Endothelial cell of umbilical vein (primary cell): ENCODE results near the gene ANP32A. TPM values are rescaled to one million over a fixed set of nuclear protein-coding genes. Genes with fewer than 3 reads are reported as not detected.

ENCODE experiments used
- BruUV-seq: library from RNA; stranded (reverse); fragments of 400-500 nt; replicated peaks from 2 replicates; lab custom pipeline; 2021; lab: Mats Ljungman, UMichigan
- CTCF ChIA-PET: fragments of 300-600, 350-600 bp; sonication (Branson Sonifier 250); formaldehyde crosslinking; loops from one replicate; lab custom pipeline; 2021; ENCODE audit warnings: antibody characterized with exemption, inconsistent platforms; lab: Charles Lee
- POLR2A ChIA-PET: fragments of 300-600, 350-600 bp; sonication (Branson Sonifier 250); formaldehyde crosslinking; loops from one replicate; lab custom pipeline; 2021; ENCODE audit warnings: antibody characterized with exemption, inconsistent platforms; lab: Charles Lee
- DNase-seq: peaks from one replicate; pipeline ENCODE4 v3.0.0-alpha.2; 2011; ENCODE audit warnings: low read depth, low spot score
- FAIRE-seq: peaks from 2 replicates; lab custom pipeline; 2011; peaks lifted over from hg19 to GRCh38; lab: Jason Lieb, UNC
- H2AFZ ChIP-seq: 2 replicates; pipeline ENCODE4 v1.6.0; 2012; ENCODE audit warnings: low read depth, low read length, control low read depth, inconsistent platforms
- H3K27ac ChIP-seq: 2 replicates; pipeline ENCODE4 v1.5.1; 2011; ENCODE audit warnings: low read depth, mild to moderate bottlenecking, control low read depth, low read length, moderate library complexity; ENCODE audit not compliant: insufficient read depth
- H3K27me3 ChIP-seq, 2 experiments: 2 replicates each; pipeline versions ENCODE4 v1.6.0 to v1.6.1; 2011; ENCODE audit warnings: low read length in 2 of 2, mixed read lengths in 1 of 2; ENCODE audit not compliant: control insufficient read depth in 2 of 2, insufficient read depth in 2 of 2
- H3K36me3 ChIP-seq, 2 experiments: 2 replicates in 1 of 2; 3 replicates in 1 of 2; pipeline ENCODE4 v1.5.1; 2011; ENCODE audit warnings: low read length in 2 of 2, mild to moderate bottlenecking in 1 of 2, moderate library complexity in 1 of 2; ENCODE audit not compliant: control insufficient read depth in 2 of 2, insufficient read depth in 2 of 2; ENCODE audit errors: extremely low read depth in 1 of 2
- H3K4me1 ChIP-seq: 3 replicates; pipeline ENCODE4 v1.5.1; 2011; ENCODE audit warnings: mild to moderate bottlenecking, low read length; ENCODE audit not compliant: control insufficient read depth, insufficient read depth; ENCODE audit errors: extremely low read depth
- H3K4me2 ChIP-seq: 2 replicates; pipeline ENCODE4 v1.6.1; 2011; ENCODE audit warnings: low read length, control low read depth, mixed read lengths; ENCODE audit not compliant: insufficient read depth
- H3K4me3 ChIP-seq, 3 experiments: fragments of 200-600 bp in 1 of 3; sonication (generic), shearing (Covaris generic) in 1 of 3; replicated peaks in 1 of 3; 2 replicates each; pipeline ENCODE4 v1.5.1; 2011 to 2016; ENCODE audit warnings: control low read depth in 3 of 3, low read length in 3 of 3, mild to moderate bottlenecking in 2 of 3, inconsistent platforms in 1 of 3, low read depth in 1 of 3, moderate library complexity in 1 of 3; ENCODE audit not compliant: insufficient read depth in 1 of 3
- H3K79me2 ChIP-seq: 2 replicates; pipeline ENCODE4 v1.6.0; 2012; ENCODE audit warnings: low read length, inconsistent platforms; ENCODE audit not compliant: control insufficient read depth, insufficient read depth
- H3K9ac ChIP-seq: replicated peaks from 2 replicates; pipeline ENCODE3; 2011; ENCODE audit warnings: low read length, control low read depth; ENCODE audit not compliant: insufficient read depth; ENCODE audit errors: extremely low read depth
- H3K9me1 ChIP-seq: replicated peaks from 3 replicates; pipeline ENCODE4 v1.6.0; 2011; ENCODE audit warnings: mild to moderate bottlenecking, low read length; ENCODE audit not compliant: control insufficient read depth, insufficient read depth; ENCODE audit errors: extremely low read depth
- H3K9me3 ChIP-seq: replicated peaks from 2 replicates; pipeline ENCODE4 v1.5.1; 2012; ENCODE audit warnings: low read length, inconsistent platforms; ENCODE audit not compliant: control insufficient read depth, insufficient read depth
- H4K20me1 ChIP-seq: replicated peaks from 2 replicates; pipeline ENCODE3; 2011; ENCODE audit warnings: mild to moderate bottlenecking, low read length; ENCODE audit not compliant: control insufficient read depth, insufficient read depth; ENCODE audit errors: extremely low read depth
- EZH2 ChIP-seq: IDR thresholded peaks from 2 replicates; pipeline ENCODE4 v1.6.1; 2012; ENCODE audit warnings: borderline replicate concordance, low read depth, mild to moderate bottlenecking, moderate library complexity, low read length, inconsistent platforms; ENCODE audit not compliant: severe bottlenecking
- FOS ChIP-seq: IDR thresholded peaks from 2 replicates; pipeline ENCODE4 v1.6.1; 2011; ENCODE audit warnings: mild to moderate bottlenecking, low read length, moderate library complexity, borderline replicate concordance; ENCODE audit not compliant: insufficient read depth
- GATA2 ChIP-seq: IDR thresholded peaks from 2 replicates; pipeline ENCODE4 v1.7.0; 2011; ENCODE audit warnings: low read depth, mild to moderate bottlenecking, moderate library complexity, mixed read lengths, low read length; ENCODE audit not compliant: insufficient read length, insufficient read depth
- JUN ChIP-seq: IDR thresholded peaks from 2 replicates; pipeline ENCODE4 v1.6.1; 2011; ENCODE audit warnings: borderline replicate concordance, low read depth; ENCODE audit not compliant: insufficient read length, insufficient read depth
- MYC ChIP-seq: IDR thresholded peaks from one replicate; pipeline ENCODE4 v1.6.1; 2011; ENCODE audit warnings: mild to moderate bottlenecking, low read depth, low read length
- POLR2A ChIP-seq: IDR thresholded peaks from 2 replicates; pipeline ENCODE4 v1.6.1; 2012; ENCODE audit warnings: low read depth, mild to moderate bottlenecking, control low read depth, low read length
- POLR2AphosphoS5 ChIP-seq: IDR thresholded peaks from 2 replicates; pipeline ENCODE4 v1.6.1; 2012; ENCODE audit warnings: low read depth, mild to moderate bottlenecking, control low read depth, low read length, moderate library complexity; ENCODE audit not compliant: insufficient read depth
- dilution Hi-C: fragments of 300-500 bp; cut with MboI; formaldehyde crosslinking; loops from one replicate; pipeline ENCODE4 v1.15.0; 2019; ENCODE audit warnings: low sequenced_read_pairs; ENCODE audit not compliant: extremely low pct_ligation_motif_present
- intact Hi-C: fragments of 100-400 bp; cut with micrococcal nuclease; formaldehyde crosslinking; loops from one replicate; pipeline ENCODE4 v1.10.0; 2022
- polyA plus RNA-seq, 4 experiments: library from polyadenylated mRNA; depleted of rRNA in 3 of 4; stranded (reverse) in 3 of 4; unstranded in 1 of 4; fragments of >200 nt; gene quantifications; 2 replicates each; pipeline versions ENCODE4 v1.2.1 to v1.2.3, GENCODE V29; 2011 to 2012; ENCODE audit warnings: missing spikeins in 1 of 4
- total RNA-seq: library from RNA; stranded (reverse); gene quantifications from 2 replicates; pipeline ENCODE4 v1.2.3, GENCODE V29; 2021
- TF ChIP-seq, protein P1 (sequence below): IDR thresholded peaks from 2 replicates; pipeline ENCODE4 v1.6.1; 2011; ENCODE audit not compliant: insufficient read depth, insufficient read length
- TF ChIP-seq, protein P2 (sequence below), 2 donors: IDR thresholded peaks; 1 replicate in 1 of 2; 2 replicates in 1 of 2; pipeline ENCODE4 v1.5.1; 2011; ENCODE audit warnings: low read length in 2 of 2, mild to moderate bottlenecking in 2 of 2, moderate library complexity in 2 of 2, control low read depth in 1 of 2, inconsistent platforms in 1 of 2, low read depth in 1 of 2; ENCODE audit not compliant: insufficient read depth in 1 of 2; ENCODE audit errors: extremely low read depth in 1 of 2

Gene ANP32A
- total and polyA plus RNA-seq, 2 donors (not counting 3 experiments of a cell fraction or from before 2014, with no cell fraction given), result 37.9 to 169 TPM

DNA sequence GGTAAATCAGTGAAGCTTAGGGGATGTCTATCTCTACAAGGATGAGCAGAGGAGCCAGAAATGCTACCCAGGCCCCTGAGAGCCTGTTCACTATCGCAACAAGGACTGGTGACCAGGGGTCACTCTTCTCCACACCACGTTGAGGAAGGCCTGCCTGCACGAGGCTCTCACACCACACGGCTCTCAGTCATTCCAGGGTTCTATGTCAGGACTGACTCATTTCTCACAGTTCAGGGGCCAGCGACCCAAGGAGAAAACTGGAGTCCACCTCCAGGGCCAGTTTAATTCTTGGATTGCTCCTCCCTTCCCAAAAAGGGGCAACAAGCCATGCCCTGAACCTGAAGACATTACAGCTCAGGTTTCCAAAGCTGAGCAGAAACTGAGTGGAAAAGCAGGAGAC, 33.9 kb downstream of the ANP32A start:
- Histone ChIP-seq H3K36me3 (peaks cover 5 to 27% of the 10 kb centered on the region in 2 experiments), H3K27me3 (no peaks in the 10 kb centered on the region), H2AFZ (no peak overlapping the region), H3K4me1 (peaks cover 21% of the 10 kb centered on the region), H3K9me1 (no peaks in the 10 kb centered on the region), H3K27ac (no peak overlapping the region), H3K9ac (no peak overlapping the region), H3K4me3 (no peak overlapping the region), H3K79me2 (peaks cover 32% of the 10 kb centered on the region), H4K20me1 (no peaks in the 10 kb centered on the region), H3K9me3 (no peaks in the 10 kb centered on the region), H3K4me2 (no peak overlapping the region)
- ChIA-PET CTCF (interaction anchor here (1.2 kb wide), 1 partner anchor 42 kb away, joined by 4 read pairs; no protein-coding TSS in a partner anchor), POLR2A (no interaction called here)
- FAIRE-seq, result no peak
- dilution Hi-C loops (no loop called here), intact Hi-C loops (no loop called here)
- no TSS peak for BruUV-seq
- DNase-seq, result no peak
- no peak for TF ChIP-seq GATA2
- TF ChIP-seq POLR2AphosphoS5, result no peak
- no peak for TF ChIP-seq POLR2A
- no peak for TF ChIP-seq EZH2
- no peak for TF ChIP-seq MYC
- TF ChIP-seq JUN, result no peak
- TF ChIP-seq, protein P1, sequence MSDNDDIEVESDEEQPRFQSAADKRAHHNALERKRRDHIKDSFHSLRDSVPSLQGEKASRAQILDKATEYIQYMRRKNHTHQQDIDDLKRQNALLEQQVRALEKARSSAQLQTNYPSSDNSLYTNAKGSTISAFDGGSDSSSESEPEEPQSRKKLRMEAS, result no peak
- TF ChIP-seq, protein P2, sequence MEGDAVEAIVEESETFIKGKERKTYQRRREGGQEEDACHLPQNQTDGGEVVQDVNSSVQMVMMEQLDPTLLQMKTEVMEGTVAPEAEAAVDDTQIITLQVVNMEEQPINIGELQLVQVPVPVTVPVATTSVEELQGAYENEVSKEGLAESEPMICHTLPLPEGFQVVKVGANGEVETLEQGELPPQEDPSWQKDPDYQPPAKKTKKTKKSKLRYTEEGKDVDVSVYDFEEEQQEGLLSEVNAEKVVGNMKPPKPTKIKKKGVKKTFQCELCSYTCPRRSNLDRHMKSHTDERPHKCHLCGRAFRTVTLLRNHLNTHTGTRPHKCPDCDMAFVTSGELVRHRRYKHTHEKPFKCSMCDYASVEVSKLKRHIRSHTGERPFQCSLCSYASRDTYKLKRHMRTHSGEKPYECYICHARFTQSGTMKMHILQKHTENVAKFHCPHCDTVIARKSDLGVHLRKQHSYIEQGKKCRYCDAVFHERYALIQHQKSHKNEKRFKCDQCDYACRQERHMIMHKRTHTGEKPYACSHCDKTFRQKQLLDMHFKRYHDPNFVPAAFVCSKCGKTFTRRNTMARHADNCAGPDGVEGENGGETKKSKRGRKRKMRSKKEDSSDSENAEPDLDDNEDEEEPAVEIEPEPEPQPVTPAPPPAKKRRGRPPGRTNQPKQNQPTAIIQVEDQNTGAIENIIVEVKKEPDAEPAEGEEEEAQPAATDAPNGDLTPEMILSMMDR (IDR thresholded peaks at IDR 0.05; ENCODE audit: extremely low read depth in 1 of 2, insufficient read depth in 1 of 2, low read depth in 1 of 2, low read length in 2 of 2), result no peak
- no peak for TF ChIP-seq FOS
